ENCODE data around the gene TRMT61A.

The TRMT61A gene

DNA sequence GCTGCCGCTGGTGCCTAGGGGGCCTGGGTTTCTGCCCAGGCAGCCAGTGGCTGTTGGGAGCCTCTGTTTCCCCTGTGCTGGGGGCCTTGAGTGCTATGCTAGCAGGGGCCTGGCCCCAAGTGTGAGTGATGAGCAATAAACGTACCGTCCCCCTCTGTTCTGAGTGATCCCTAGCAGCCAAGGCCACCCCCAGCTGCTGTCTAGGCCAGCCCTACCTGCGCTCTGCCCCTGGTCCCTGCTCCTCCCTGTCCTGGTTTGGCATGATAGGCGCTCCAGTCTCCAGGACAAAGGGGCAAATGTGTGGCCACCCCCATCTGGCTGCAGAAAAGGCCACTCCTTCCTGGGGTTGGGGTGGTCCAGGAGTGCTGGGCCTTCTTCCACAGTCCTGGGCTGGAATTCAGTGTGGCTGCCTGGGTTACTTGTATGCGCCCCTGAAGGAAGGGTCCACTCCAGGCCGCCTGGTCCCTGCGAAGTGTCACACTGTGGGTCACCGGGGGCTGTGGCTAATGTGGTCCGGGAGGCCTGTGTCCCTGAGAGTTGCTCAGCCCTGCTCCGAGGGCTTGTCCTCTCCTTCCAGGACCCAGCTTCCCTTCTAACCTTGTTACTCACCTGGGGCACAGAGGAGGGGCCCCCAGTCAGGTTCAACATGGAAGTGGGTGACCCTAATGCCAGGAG, 7.0 kb downstream of the TRMT61A start:
- DNase-seq = no peak

DNA sequence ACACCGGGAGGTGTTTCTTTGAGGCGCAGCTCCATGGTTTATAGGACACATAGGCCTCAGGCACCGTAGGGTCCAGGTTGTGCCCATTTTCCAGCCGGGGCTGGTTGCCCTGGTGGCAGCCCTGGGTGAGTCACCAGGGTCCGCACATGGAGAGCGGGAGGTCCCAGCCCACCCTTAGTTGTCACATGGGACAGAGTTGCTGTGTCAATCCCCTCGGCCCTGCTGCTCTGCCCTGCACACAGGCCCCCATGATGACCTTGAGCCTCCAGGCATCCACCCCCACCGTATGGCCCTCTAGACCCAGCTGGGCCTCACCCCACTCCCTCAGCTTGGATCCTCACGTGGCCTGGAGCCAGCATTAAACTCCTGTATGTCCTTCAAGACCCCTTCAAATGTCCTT, 7.7 kb downstream of the TRMT61A start:
- DNase-seq = no peak

DNA sequence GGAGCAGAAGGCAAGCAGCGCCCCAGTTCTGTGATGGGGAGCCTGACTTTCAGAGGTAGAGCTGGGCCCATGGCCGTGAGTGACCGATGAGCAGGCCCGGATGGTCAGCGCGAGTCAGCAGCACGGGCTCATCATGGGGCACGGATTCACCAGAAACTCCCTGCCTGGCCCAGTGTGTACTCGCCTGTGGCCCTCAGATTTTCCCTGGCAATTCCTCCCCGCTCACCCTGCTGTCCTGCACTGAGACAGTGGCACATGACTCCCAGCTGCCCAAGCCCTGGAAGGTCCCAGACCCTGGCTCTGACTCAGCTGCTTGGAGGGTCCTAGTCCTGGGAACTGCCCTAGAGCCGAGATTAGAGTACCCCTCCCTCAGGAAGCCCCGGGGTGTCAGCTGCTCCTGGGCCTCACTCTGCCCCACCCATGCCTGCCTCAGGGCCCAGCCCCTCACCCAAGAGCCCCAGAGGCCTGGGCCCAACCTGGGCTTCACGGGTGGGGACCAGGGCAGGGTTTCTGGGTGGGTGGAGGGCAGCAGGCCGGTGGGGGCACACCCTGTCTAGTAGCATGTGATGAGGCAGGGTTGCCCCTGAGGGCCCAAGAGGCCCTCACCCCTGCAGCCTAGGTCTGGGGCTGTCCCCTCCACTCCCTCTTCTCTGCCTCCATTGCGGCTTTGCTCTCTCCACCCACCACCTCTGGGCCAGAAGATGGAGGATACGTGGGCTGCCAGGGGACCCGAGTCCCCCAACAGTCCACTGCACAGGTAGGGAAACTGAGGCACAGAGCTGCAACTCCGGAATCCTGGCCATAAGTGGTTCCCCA, 8.4 kb downstream of the TRMT61A start:
- no peak for DNase-seq

DNA sequence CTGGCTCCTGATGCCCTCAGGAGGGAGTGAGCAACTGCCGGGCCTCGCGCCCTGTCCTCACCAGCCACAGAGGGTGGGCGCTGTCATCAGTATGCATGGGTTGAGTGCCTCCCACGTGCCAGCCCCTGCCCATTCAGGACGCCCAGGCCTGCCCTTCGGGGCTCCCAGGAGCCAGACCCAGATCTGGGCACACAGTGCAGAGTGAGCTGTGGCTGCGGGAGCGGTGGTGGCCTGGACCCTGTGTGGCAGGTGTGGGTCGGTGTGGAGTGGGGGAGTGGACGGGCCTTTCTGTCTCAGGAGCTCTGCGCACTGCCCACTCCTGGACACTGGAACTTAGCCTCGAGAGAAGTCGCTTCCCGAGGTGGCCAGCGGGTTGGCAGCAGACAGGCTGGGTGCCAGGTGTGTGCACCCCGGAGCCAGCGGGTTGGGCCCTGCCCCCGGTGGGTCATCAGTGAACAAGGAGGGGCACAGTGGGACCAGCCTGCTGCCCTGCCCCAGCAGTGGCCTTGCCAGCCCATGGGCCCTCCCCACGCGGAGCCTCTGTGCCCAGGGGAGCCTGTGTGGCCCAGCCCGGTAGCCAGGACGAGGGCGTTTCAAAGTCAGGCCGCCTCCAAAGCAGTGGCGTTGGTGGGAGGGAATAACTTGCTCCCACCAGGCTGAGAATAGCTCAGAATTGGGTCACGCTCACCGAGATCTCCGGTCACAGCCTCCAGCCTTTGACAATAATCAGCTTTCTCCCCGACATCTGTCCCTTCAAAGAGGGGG, 9.5 kb downstream of the TRMT61A start:
- no peak for DNase-seq

DNA sequence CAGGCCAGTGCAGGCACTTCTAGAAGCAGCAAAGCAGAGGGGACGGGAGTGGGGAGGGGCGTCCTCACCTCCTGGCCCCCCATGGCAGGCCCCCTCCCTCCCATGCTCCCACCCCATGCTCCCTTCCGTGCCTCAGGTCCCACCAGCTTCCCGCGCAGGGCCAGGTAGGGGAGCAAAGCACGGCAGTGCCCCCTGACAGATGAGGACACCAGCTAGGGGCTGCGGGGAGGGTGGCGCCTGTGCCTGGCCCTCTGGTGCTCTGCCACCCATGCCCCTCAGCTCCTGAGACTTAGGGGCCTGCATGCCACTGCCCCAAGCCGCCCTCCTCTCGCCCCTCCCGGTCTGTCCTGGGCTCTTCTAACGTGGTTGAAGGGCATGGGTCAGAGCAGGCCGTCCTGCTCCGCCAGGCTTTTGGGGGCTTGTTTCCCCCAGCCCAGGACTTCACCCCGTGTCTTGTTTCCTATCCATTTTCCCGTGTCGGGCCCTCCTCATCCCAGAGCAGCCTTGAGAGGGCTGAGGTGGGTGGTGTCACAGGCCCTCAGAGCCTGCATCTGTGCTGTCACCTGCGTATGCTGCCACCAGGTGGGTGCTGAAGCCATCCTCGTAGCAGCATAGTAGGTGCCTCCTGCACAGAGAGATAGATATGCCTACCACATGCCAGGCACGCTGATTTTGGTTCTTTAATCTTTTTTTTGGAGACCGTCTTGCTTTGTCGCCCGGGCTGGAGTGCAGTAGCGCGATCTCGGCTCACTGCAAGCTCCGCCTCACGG, 10.2 kb downstream of the TRMT61A start:
- DNase-seq = no peak

DNA sequence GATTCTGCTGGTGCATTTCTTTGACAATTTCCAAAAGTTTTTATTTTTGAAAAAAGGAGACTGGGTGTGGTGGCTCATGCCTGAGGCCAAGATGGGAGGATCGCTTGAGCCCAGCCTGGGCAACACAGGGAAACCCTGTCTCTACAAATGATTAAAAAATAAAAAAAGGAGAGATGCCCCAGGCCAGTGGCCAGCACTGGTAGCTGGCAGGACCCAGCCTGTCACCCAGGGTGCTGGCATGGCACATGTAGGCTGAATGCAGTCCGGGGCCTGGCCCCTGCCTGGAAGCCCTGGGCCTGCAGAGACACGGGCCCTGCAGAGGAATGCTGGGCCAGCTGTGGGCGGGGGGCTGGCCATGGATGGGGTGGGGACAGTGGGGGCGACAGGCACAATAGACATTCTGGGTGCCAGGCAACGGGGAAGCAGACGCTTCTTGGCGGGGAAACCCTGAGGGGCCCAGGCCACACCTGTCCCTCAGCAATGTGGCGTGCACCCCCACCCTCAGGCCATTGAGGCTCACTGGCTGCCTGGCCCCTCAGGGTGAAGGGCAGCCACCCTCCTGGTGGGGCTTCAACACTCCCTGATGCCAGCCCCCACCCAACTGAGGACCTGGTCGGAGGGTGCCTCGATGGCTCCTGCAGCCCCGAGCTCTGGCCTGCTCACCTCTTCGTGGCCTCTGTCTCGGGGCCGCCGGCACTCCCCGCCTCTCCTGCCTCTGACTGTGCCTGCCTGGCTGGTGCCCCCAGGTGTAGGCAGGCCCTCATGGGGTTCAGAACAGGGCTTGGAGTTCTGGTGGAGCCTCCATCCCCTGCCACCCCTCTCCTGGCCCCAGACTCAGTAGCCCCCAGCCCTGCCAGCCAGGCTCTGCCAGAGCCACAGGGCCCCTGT, 12.1 kb downstream of the TRMT61A start:
- no peak for DNase-seq

DNA sequence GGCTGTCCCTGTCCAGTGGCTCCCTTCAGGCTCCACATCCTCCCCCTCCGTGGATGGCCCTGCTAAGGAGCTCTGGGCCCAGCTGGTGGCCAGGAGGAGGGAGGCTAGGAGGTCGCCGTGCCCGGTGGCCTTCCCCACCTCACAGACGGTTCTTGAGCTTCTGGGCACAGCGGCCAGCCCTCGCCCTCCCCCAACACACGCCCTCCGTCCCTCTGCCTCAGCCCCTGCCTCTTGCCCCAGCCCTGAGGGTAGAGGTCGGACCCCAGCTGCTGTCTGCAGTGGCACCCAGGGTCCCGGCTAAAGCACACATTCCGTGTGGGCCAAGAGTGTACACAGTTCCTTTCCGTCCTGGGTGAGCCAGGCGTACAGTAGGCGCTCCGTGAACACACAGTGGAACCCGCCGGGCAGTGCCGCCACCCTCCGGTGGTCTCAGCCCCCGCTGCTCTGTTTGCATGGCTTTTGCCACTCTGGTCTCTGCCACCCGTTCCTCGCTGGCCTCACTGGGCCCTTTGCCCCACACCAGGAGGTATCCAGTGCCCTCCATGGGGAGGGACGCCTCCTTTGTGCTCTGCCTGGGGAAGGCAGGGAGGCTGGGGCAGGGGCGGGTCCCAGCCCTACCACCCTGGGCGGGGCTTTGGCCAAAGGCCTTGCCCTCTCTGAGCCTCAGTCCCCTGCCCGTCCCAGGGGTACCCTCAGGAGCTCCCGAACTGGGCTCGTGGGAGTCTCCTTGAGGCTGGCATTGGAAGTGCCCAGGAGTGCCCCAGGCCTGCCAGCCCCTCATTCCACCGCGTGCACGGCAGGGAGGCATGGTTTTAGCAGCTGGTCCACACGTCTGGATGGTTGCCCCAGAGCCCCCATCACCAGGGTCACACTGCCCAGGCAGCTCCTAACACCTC, 13.0 kb downstream of the TRMT61A start:
- no peak for DNase-seq

DNA sequence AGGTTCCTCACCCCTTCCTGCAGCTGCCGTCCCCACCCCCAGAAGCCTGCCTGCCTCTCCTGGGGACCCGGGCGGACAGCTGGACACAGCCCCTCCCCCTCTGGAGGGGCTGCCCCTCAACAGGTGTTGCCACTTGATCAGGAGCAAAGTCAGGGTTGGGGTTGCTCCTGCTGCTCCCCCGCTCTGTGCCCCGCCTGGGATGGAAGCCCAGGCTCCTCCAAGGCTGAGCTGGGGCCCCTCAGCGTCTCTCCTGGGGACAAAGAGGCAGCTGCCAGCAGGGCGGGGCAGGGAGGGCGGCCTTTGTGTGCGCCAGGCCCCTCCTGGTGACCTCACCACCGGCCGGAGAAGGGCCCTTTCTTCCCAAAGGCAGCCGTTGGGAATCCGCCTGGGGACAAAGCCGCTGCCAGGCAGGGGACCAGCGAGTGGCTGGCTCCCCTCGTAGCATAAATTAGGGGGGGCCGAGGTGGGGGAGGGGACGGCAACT, 13.7 kb downstream of the TRMT61A start:
- no peak for DNase-seq

DNA sequence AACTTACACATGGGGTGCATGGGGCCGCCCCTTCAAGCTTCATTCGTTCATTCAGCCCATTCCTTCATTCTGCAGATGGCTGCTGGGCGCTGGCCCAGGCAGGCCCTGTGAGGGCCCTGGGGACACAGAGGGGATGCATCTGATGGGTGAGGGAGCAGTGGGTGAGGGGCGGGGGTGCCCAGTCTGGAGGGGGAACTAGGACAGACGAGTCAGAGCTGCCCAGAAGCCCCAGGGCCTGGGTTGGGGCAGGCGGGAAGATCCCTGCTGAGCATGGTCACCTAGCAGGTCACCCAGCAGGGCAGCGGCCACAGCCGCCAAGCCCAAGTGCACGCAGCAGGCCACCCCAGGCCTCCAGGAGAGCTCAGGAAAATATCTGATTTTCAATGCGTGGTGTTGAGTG, 14.1 kb downstream of the TRMT61A start:
- DNase-seq = no peak

DNA sequence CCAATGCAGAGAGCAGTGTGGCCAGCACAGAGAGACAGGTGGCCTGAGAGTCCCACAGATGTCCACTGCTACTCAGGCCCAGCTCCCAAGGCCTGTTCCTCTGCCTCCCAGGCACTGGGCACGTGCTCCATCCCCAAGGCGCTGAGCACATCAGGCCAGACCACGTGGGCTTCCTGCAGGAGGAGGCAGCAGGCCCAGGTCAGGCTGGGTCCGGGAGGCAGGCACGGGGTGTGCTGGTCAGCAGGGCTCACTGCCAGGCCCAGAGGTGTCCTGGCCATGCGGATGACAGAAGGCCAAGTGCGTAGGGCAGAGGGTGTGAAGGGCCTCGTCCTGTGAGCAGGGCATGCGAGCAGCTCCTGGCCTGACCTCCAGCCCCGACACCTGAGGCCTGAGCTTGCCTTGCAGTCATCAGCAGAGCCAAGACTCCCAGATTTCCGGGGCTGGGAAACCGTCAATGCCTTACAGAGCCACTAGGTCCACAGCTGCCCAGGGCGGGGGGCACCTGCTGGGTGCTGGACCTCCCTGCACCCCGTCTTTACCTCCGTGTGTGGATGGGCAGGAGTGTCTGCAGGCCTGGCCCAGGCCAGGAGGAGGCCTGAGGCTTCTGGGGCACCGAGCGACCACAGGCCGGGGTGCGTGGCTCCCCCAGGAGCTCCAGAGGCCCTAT, 14.9 kb downstream of the TRMT61A start:
- no peak for DNase-seq

DNA sequence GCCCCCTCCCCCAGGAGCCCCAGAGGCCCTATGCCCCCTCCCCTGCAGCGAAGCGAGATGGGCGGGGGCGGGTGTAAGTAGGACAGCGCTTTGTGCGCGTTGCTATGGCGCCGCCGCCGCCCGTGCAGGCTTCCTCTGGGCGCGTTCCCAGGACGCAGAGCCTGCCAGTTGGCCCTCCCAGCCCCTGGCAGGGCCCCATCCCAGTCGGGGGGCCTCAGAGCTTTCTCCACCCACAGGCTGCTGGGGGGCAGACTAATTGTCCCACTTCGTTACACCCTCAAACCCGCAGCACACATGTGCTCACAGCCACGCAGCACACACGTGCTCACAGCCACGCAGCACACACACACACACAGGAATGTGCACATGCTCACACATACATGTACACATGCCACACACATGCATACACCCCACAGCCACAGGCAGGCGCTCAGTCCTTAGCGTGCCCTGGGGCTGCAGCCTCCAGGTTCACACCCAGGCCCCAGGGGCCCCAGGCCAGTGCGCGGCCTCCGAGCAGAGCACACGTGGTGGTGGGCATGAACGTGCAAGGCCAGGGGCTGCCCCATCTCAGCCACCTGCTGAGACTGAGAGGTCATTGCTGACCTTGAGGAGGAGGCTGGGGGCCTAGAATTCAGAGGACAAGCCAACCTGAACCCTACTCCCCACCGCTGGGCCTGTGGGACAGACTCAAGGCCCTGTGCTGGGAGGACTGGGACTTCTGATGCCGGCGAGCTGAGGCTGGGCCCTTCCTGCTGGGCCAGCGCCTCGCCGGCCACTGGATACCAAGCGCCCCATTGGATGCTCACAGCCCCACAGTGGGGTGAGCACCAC, 15.6 kb downstream of the TRMT61A start:
- no peak for DNase-seq

DNA sequence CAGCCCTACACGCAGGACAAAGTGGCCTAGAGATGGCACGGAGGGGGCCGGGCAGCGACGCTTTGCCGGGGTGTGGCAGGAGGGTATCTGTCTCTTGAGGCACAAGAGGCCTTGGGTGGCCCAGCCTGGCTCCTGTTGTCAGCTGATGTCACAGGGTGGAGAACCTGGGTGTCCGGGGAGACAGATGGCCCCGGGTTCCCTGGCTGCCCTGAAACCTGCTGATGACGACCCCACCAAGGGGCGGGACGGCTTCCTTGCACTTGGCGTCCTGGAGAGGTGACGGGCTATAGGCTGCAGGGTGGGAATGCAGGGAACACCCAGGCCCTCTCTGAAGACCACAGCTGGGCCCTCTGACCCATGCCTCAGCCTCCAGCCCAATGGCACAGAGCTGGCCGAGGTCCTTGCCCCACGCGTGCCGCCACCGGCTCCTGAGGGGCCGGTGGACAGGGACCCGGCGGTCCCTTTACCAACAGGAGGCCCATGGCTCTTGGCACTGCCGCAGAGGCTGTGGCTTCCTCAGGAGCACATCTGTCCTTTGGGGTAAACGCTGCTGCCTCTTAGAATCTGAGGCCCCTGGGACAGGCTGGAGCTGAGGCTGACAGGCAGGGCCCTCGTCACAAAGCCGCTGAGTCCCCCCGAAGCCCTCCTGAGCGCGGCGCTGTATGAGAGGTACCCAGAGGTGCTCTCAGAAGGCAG, 16.4 kb downstream of the TRMT61A start:
- DNase-seq = no peak

DNA sequence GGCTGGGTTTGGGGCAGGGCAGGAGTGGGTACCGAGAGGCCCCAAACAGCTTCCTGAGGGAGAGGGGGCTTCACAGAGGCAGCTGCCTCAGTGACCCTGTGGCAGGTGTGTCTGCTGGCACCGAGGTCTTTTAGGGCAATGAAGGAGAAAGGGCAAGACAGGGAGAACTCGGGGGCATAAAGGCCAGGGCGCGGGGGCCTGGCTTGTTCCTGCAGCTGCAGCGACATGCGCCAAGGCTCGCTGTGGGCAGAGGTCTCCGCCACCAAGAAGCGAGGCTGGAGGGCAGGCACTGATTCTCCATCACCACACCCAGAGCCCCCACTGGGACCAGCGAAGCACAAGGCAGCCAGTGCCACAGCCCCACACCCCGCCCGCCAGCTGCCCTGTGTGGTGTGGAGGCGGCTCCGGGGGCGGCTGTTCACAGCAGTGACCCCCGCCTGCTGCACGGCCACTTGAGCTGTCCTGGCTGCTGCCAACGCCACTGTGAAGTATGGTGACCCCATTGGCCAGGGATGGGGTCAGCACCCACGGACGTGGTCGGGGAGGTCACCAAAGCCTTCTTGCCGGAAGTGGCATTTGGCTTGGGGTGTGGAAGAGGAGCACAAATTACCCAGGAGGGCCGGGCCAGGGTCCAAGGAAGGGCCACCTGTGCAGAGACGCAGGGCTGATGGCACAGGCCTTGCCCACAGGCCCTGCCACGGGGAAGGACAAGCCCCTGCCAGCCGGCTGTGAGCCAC, 17.1 kb downstream of the TRMT61A start:
- no peak for DNase-seq

DNA sequence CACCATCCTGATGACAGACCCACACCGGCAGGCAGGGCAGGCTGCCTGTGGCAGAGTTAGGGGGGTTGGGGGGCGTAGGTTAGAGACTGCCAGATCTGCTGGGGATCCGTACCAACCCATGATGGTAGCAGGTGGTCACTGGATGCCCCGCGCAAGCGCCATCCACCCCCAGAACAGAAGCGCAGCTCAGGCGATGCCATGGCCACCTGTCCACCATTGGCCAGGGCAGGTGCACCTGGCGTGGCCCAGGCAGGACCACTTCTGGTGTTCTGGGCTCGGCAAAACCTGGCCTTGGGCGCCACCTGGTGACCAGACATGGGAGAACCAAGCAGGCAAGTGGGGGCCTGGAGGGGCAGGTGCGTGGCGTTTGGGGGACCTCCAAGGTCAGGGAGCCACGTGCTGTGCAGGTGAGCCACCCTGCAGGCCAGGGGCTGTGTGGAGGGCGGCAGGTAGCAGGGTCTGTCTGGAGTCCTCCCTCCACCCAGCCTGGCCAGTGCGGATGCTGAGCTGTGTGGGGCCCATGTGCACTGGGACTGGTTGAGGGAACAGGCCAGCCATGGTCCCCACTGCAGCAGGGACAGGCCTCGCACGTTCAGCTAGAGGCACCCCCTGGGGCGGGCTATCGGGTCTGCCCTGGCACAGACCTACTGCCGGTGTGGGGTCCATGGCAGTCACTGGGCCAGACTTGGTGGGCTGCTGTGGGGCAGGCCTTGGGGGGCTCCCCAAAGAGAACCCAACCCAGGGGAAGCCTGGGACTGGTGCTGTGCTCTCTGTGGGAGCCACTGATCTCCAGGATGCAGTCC, 17.9 kb downstream of the TRMT61A start:
- no peak for DNase-seq

DNA sequence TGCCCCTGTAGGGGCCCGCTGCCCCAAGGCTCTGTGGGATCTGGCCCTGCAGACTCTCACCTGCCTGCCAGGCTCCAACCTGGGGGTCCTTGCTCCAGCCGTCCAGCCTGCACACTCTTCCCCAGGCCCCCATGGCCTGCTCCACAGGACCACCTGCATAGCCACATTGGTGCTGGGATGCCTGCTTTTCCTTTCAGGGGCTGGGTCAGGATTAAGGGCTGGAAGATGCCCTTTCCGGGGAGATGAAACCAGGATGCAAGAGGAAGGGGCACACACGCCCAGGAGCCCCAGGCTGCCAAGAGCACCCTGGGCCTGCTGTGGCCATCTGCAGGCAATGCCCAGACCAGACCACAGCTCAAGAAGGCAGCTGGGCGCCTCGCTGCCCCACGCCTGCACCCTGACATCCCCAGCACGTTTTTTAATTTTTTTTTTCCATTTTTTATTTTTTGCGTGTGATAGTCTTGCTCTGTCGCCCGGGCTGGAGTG, 18.5 kb downstream of the TRMT61A start:
- DNase-seq = no peak

DNA sequence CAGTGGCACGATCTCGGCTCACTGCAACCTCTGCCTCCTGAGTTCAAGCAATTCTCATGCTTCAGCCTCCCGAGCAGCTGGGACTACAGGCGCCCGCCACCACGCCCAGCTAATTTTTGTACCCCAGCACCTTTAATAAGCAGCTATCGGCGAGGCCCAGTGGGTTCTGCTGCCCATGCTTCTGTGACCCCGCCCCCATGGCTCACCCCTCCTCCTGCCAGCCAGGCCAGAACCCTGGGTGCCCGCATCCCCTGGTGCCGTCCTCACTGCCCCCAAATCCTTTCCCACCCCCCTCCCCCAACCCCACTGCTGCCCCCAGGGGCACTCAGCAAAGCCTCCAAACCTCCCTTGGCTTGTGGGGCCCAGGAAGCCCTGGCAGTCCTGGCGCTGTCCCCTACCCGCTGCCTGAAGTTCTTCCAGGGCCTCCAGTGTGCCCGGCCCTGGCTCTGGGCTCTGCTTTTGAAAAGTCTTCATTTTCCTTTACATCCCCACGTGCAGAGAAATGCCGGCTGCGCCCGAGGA, 19.0 kb downstream of the TRMT61A start:
- no peak for DNase-seq
